Stimulated activated CD8-positive, alpha-beta memory T cell treated with anti-CD3 and anti-CD28 coated beads, Interleukin-4, amount 100 ng/mL, for 24 hours (primary cell): ENCODE results near the gene LILRA5.
"Not testable (repeated sequence)": the region's sequence is repeated elsewhere in the genome, so short reads cannot be mapped to it uniquely, and the experiment has no call there.

Experiments used
- DNase-seq: peaks from one replicate; pipeline ENCODE4 v3.0.0-alpha.2; 2020; ENCODE audit warnings: low read depth

LILRA5 gene

GRCh38 chr19:54273821-54274220 is 39.1 kb downstream of the LILRA5 start:
- DNase-seq, result no peak

- not testable (repeated sequence) for DNase-seq
These were observed 40.8 kb downstream of the LILRA5 start for GRCh38 chr19:54272181-54272580.

GRCh38 chr19:54271587-54271986 is 41.4 kb downstream of the LILRA5 start:
- not testable (repeated sequence) for DNase-seq

- DNase-seq, result no peak
These were observed 41.9 kb downstream of the LILRA5 start for GRCh38 chr19:54271106-54271505.

- no peak for DNase-seq
These were observed 44.0 kb downstream of the LILRA5 start for GRCh38 chr19:54268936-54269335.

- DNase-seq, result peak; percentile 67
These were observed 46.8 kb downstream of the LILRA5 start for GRCh38 chr19:54266133-54266532.

- DNase-seq, result no peak
These were observed 50.5 kb downstream of the LILRA5 start for GRCh38 chr19:54262470-54262869.

- DNase-seq, result no peak
These were observed 50.9 kb downstream of the LILRA5 start for GRCh38 chr19:54262066-54262465.

GRCh38 chr19:54257116-54257480 is 55.9 kb downstream of the LILRA5 start, which contains the start of gene LILRB5:
Gene LILRB5 (minus strand): TSS chr19:54257273. CDS start chr19:54257193, 80 bp downstream.
- DNase-seq, result no peak
